GM15510 (cell line): ENCODE results near the gene TBCK.

Experiments used
- POLR2A ChIP-seq: IDR thresholded peaks from 3 replicates; pipeline ENCODE4 v1.6.1; 2011; ENCODE audit warnings: borderline replicate concordance; ENCODE audit not compliant: insufficient read length; ENCODE audit errors: extremely low read depth

The TBCK gene

GRCh38 chr4:106034220-106034619, 281.8 kb downstream of the TBCK start:
- TF ChIP-seq POLR2A: no peak

GRCh38 chr4:106033469-106033868, 282.5 kb downstream of the TBCK start:
- no peak for TF ChIP-seq POLR2A

- TF ChIP-seq POLR2A: no peak
These were observed 283.1 kb downstream of the TBCK start for GRCh38 chr4:106032851-106033286.

- no peak for TF ChIP-seq POLR2A
These were observed 293.6 kb downstream of the TBCK start for GRCh38 chr4:106022454-106022853.

- TF ChIP-seq POLR2A: no peak
These were observed 294.1 kb downstream of the TBCK start for GRCh38 chr4:106021737-106022410.

GRCh38 chr4:106019771-106020170, 296.2 kb downstream of the TBCK start:
- no peak for TF ChIP-seq POLR2A

- no peak for TF ChIP-seq POLR2A
These were observed 298.0 kb downstream of the TBCK start for GRCh38 chr4:106017975-106018374.

- no peak for TF ChIP-seq POLR2A
These were observed 304.6 kb downstream of the TBCK start for GRCh38 chr4:106011387-106011786.

GRCh38 chr4:106010761-106011160, 305.2 kb downstream of the TBCK start:
- no peak for TF ChIP-seq POLR2A

GRCh38 chr4:106002994-106003393, 313.0 kb downstream of the TBCK start:
- TF ChIP-seq POLR2A: no peak

GRCh38 chr4:105998171-105999063, 317.6 kb downstream of the TBCK start:
- no peak for TF ChIP-seq POLR2A

GRCh38 chr4:105996845-105997244, 319.2 kb downstream of the TBCK start:
- no peak for TF ChIP-seq POLR2A

- TF ChIP-seq POLR2A: no peak
These were observed 321.0 kb downstream of the TBCK start for GRCh38 chr4:105994841-105995501.

- TF ChIP-seq POLR2A: no peak
These were observed 321.9 kb downstream of the TBCK start for GRCh38 chr4:105994061-105994460.

GRCh38 chr4:105992641-105993305, 323.2 kb downstream of the TBCK start:
- no peak for TF ChIP-seq POLR2A
